ENCODE results near the gene CAPN15. TPM values are rescaled to one million over a fixed set of nuclear protein-coding genes. Genes with fewer than 3 reads are reported as not detected.
A peak's percentile ranks its signal among the peaks of the same experiment; 100 is the strongest.

Gene CAPN15
- total RNA-seq, 2 experiments from 2014 or later: 76.4 to 81.2 TPM

- H3K36me3 Mint-ChIP-seq (ENCODE audit: low read depth): peaks cover 3% of the 10 kb centered on the region
- CTCF ChIA-PET: no interaction called here
- no peaks in the 10 kb centered on the region for H3K4me1 Mint-ChIP-seq (ENCODE audit: low read depth)
- H3K27ac Mint-ChIP-seq: no peak overlapping the region
- TF ChIP-seq CTCF (IDR thresholded peaks at IDR 0.05): no peak
- H3K9me3 Mint-ChIP-seq: no peaks in the 10 kb centered on the region
- POLR2A ChIA-PET: no interaction called here
- intact Hi-C loops (cut with micrococcal nuclease): no loop called here
- no peak overlapping the region for H3K4me3 Mint-ChIP-seq
- no peaks in the 10 kb centered on the region for H3K27me3 Mint-ChIP-seq
- peak; percentile 27 for DNase-seq
- ATAC-seq: no peak
Measured at GRCh38 chr16:535446-536405, 8.2 kb downstream of the CAPN15 start.

GRCh38 chr16:536746-537145, 9.2 kb downstream of the CAPN15 start:
- no peak for DNase-seq
- Mint-ChIP-seq H3K9me3 (no peaks in the 10 kb centered on the region), H3K4me1 (ENCODE audit: low read depth) (no peaks in the 10 kb centered on the region), H3K27me3 (no peaks in the 10 kb centered on the region), H3K4me3 (no peak overlapping the region), H3K27ac (no peak overlapping the region), H3K36me3 (ENCODE audit: low read depth) (peaks cover 3% of the 10 kb centered on the region)
- ATAC-seq: no peak
- intact Hi-C loops (cut with micrococcal nuclease): no loop called here
- TF ChIP-seq CTCF (IDR thresholded peaks at IDR 0.05): no peak
- ChIA-PET CTCF (interaction anchor here (1.3 kb wide), 1 partner anchor 13 kb away, joined by 3 read pairs; no protein-coding TSS in a partner anchor), POLR2A (no interaction called here)

- DNase-seq: no peak
- TF ChIP-seq CTCF (IDR thresholded peaks at IDR 0.05): no peak
- ChIA-PET POLR2A (no interaction called here), CTCF (interaction anchor here (1.3 kb wide), 1 partner anchor 12 kb away, joined by 3 read pairs; no protein-coding TSS in a partner anchor)
- intact Hi-C loops (cut with micrococcal nuclease): no loop called here
- no peak for ATAC-seq
- Mint-ChIP-seq H3K27me3 (no peaks in the 10 kb centered on the region), H3K36me3 (ENCODE audit: low read depth) (peaks cover 3% of the 10 kb centered on the region), H3K27ac (no peak overlapping the region), H3K4me1 (ENCODE audit: low read depth) (no peaks in the 10 kb centered on the region), H3K4me3 (no peak overlapping the region), H3K9me3 (no peaks in the 10 kb centered on the region)
Measured at GRCh38 chr16:537415-538335, 10.2 kb downstream of the CAPN15 start.

GRCh38 chr16:539901-540530, 12.5 kb downstream of the CAPN15 start:
- ATAC-seq (no peak), DNase-seq (no peak)
- no peak overlapping the region for H3K27ac Mint-ChIP-seq
- no peaks in the 10 kb centered on the region for H3K27me3 Mint-ChIP-seq
- no peaks in the 10 kb centered on the region for H3K4me1 Mint-ChIP-seq (ENCODE audit: low read depth)
- ChIA-PET POLR2A (interaction anchor here (2.1 kb wide), 1 partner anchor 9 kb away, joined by 7 read pairs; no protein-coding TSS in a partner anchor), CTCF (no interaction called here)
- H3K36me3 Mint-ChIP-seq (ENCODE audit: low read depth): peaks cover 6% of the 10 kb centered on the region
- H3K9me3 Mint-ChIP-seq: no peaks in the 10 kb centered on the region
- intact Hi-C loops (cut with micrococcal nuclease): no loop called here
- TF ChIP-seq CTCF (IDR thresholded peaks at IDR 0.05): no peak
- no peak overlapping the region for H3K4me3 Mint-ChIP-seq
